ENCODE data around the gene FSTL4.

Gene FSTL4

GRCh38 chr5:133511653-133512235, 100.6 kb downstream of the FSTL4 start:
- H4K20me1 ChIP-seq (ENCODE audit: insufficient read depth) = no peaks in the 10 kb centered on the region
- H3K79me2 ChIP-seq (ENCODE audit: insufficient read depth, low read depth) = no peaks in the 10 kb centered on the region
- H3K36me3 ChIP-seq (ENCODE audit: insufficient read depth) = no peaks in the 10 kb centered on the region
- H3K4me3 ChIP-seq (IDR thresholded peaks at IDR 0.05; ENCODE audit: insufficient read depth, low read depth, low read length) = no peak overlapping the region
- TF ChIP-seq CTCF (conservative IDR thresholded peaks at IDR 0.05; ENCODE audit: low read depth, low read length) = no peak
- H2AFZ ChIP-seq (ENCODE audit: low read depth) = no peak overlapping the region
- no peak overlapping the region for H3K4me2 ChIP-seq
- H3K27me3 ChIP-seq (ENCODE audit: insufficient read depth, low read depth) = no peaks in the 10 kb centered on the region
- H3K27ac ChIP-seq = no peak overlapping the region
- H3K9ac ChIP-seq = no peak overlapping the region
- H3K4me1 ChIP-seq (ENCODE audit: low read depth, poor library complexity, severe bottlenecking) = no peaks in the 10 kb centered on the region

- Histone ChIP-seq H2AFZ (ENCODE audit: low read depth) (no peak overlapping the region), H3K36me3 (ENCODE audit: insufficient read depth) (no peaks in the 10 kb centered on the region), H3K27ac (no peak overlapping the region), H3K27me3 (ENCODE audit: insufficient read depth, low read depth) (no peaks in the 10 kb centered on the region), H3K9ac (no peak overlapping the region), H3K4me2 (no peak overlapping the region), H3K4me3 (IDR thresholded peaks at IDR 0.05; ENCODE audit: insufficient read depth, low read depth, low read length) (no peak overlapping the region), H3K79me2 (ENCODE audit: insufficient read depth, low read depth) (no peaks in the 10 kb centered on the region), H4K20me1 (ENCODE audit: insufficient read depth) (no peaks in the 10 kb centered on the region), H3K4me1 (ENCODE audit: low read depth, poor library complexity, severe bottlenecking) (no peaks in the 10 kb centered on the region)
- no peak for TF ChIP-seq CTCF (conservative IDR thresholded peaks at IDR 0.05; ENCODE audit: low read depth, low read length)
Observed at GRCh38 chr5:133510634-133511262, 101.6 kb downstream of the FSTL4 start.

- H3K79me2 ChIP-seq (ENCODE audit: insufficient read depth, low read depth) = no peaks in the 10 kb centered on the region
- H3K4me2 ChIP-seq = no peak overlapping the region
- H3K4me1 ChIP-seq (ENCODE audit: low read depth, poor library complexity, severe bottlenecking) = no peaks in the 10 kb centered on the region
- H3K9ac ChIP-seq = no peak overlapping the region
- H3K4me3 ChIP-seq (IDR thresholded peaks at IDR 0.05; ENCODE audit: insufficient read depth, low read depth, low read length) = no peak overlapping the region
- no peak overlapping the region for H3K27ac ChIP-seq
- H2AFZ ChIP-seq (ENCODE audit: low read depth) = no peak overlapping the region
- H3K27me3 ChIP-seq (ENCODE audit: insufficient read depth, low read depth) = no peaks in the 10 kb centered on the region
- no peaks in the 10 kb centered on the region for H4K20me1 ChIP-seq (ENCODE audit: insufficient read depth)
- H3K36me3 ChIP-seq (ENCODE audit: insufficient read depth) = no peaks in the 10 kb centered on the region
- TF ChIP-seq CTCF (conservative IDR thresholded peaks at IDR 0.05; ENCODE audit: low read depth, low read length) = no peak
Observed at GRCh38 chr5:133509742-133510079, 102.6 kb downstream of the FSTL4 start.

- H3K79me2 ChIP-seq (ENCODE audit: insufficient read depth, low read depth) = no peaks in the 10 kb centered on the region
- no peak overlapping the region for H3K4me2 ChIP-seq
- no peak overlapping the region for H3K27ac ChIP-seq
- H3K9ac ChIP-seq = no peak overlapping the region
- H3K4me1 ChIP-seq (ENCODE audit: low read depth, poor library complexity, severe bottlenecking) = no peaks in the 10 kb centered on the region
- H4K20me1 ChIP-seq (ENCODE audit: insufficient read depth) = no peaks in the 10 kb centered on the region
- H3K27me3 ChIP-seq (ENCODE audit: insufficient read depth, low read depth) = no peaks in the 10 kb centered on the region
- no peak overlapping the region for H2AFZ ChIP-seq (ENCODE audit: low read depth)
- no peak for TF ChIP-seq CTCF (conservative IDR thresholded peaks at IDR 0.05; ENCODE audit: low read depth, low read length)
- H3K4me3 ChIP-seq (IDR thresholded peaks at IDR 0.05; ENCODE audit: insufficient read depth, low read depth, low read length) = no peak overlapping the region
- H3K36me3 ChIP-seq (ENCODE audit: insufficient read depth) = no peaks in the 10 kb centered on the region
Observed at GRCh38 chr5:133508845-133509741, 103.2 kb downstream of the FSTL4 start.

All from KMS-11 (cell line).